ENCODE data around the gene CCDC83.
"Not testable (repeated sequence)": the region's sequence is repeated elsewhere in the genome, so short reads cannot be mapped to it uniquely, and the experiment has no call there.

CCDC83 gene

GRCh38 chr11:85840932-85841331 is 14.3 kb upstream of the CCDC83 start:
- DNase-seq = not testable (repeated sequence)

- DNase-seq = no peak
Measured at GRCh38 chr11:85843929-85844328, 11.3 kb upstream of the CCDC83 start.

- no peak for DNase-seq
Measured at GRCh38 chr11:85844439-85845123, 10.6 kb upstream of the CCDC83 start.

- no peak for DNase-seq
Measured at GRCh38 chr11:85845124-85845631, 10.0 kb upstream of the CCDC83 start.

GRCh38 chr11:85847436-85847835 is 7.7 kb upstream of the CCDC83 start:
- DNase-seq = no peak

- no peak for DNase-seq
Measured at GRCh38 chr11:85848006-85848405, 7.2 kb upstream of the CCDC83 start.

GRCh38 chr11:85848556-85848955 is 6.6 kb upstream of the CCDC83 start:
- no peak for DNase-seq

GRCh38 chr11:85852754-85853153 is 2.4 kb upstream of the CCDC83 start:
- not testable (repeated sequence) for DNase-seq

- not testable (repeated sequence) for DNase-seq
Measured at GRCh38 chr11:85853541-85853940, 1.6 kb upstream of the CCDC83 start.

- DNase-seq = no peak
Measured at GRCh38 chr11:85854212-85854556, 999 bp upstream of the CCDC83 start.

- DNase-seq = peak; percentile 88 to 91
Measured at GRCh38 chr11:85854557-85855340, 434 bp upstream of the CCDC83 start.

- no peak for DNase-seq
Measured at GRCh38 chr11:85857098-85857497, 1.9 kb downstream of the CCDC83 start.

GRCh38 chr11:85859541-85859940 is 4.4 kb downstream of the CCDC83 start:
- not testable (repeated sequence) for DNase-seq

- DNase-seq = no peak
Measured at GRCh38 chr11:85863855-85864254, 8.7 kb downstream of the CCDC83 start.

GRCh38 chr11:85866137-85866827 is 11.1 kb downstream of the CCDC83 start:
- no peak for DNase-seq

GRCh38 chr11:85867751-85868150 is 12.6 kb downstream of the CCDC83 start:
- DNase-seq = no peak

GRCh38 chr11:85869781-85870180 is 14.6 kb downstream of the CCDC83 start:
- DNase-seq = no peak

GRCh38 chr11:85874265-85874664 is 19.1 kb downstream of the CCDC83 start:
- DNase-seq = no peak

GRCh38 chr11:85875505-85875904 is 20.3 kb downstream of the CCDC83 start:
- no peak for DNase-seq

- DNase-seq = no peak
Measured at GRCh38 chr11:85884581-85885021, 29.4 kb downstream of the CCDC83 start.

- DNase-seq = no peak
Measured at GRCh38 chr11:85886089-85887056, 31.2 kb downstream of the CCDC83 start.

- DNase-seq = no peak
Measured at GRCh38 chr11:85889108-85889507, 33.9 kb downstream of the CCDC83 start.
